Choroid plexus epithelial cell (primary cell): ENCODE results near the gene FOXN4.

Source experiments
- DNase-seq: peaks from one replicate; pipeline ENCODE4 v3.0.0-alpha.2; 2010; ENCODE audit warnings: low read depth
- H3K4me3 ChIP-seq: 2 replicates; pipeline ENCODE4 v1.5.1; 2011; ENCODE audit warnings: low read depth, mild to moderate bottlenecking, control low read depth, low read length, moderate library complexity
- CTCF ChIP-seq: conservative IDR thresholded peaks from 2 replicates; pipeline ENCODE4 v1.5.1; 2011; ENCODE audit warnings: low read depth, mild to moderate bottlenecking, control low read depth, inconsistent platforms, low read length, moderate library complexity

Gene FOXN4

DNA sequence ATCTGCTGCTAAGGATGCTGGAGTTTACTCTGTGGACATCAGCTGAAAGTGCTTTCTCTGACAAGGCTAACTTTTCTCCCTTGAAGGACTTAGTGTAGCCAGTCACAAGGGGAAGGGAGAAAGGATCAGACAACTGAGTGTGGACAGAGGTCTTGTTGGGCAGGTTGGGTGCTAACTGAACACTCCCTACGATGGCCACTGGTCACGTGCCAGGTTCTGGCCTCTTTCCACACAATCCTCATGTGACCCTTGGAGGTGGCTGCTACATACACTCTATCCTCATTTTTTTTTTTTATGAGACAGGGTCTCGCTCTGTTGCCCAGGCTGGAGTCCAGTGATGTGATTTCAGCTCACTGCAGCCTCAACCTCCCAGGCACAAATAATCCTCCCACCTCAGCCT, 39.7 kb downstream of the FOXN4 start:
- TF ChIP-seq CTCF = no peak
- DNase-seq = no peak
- H3K4me3 ChIP-seq = no peak overlapping the region

DNA sequence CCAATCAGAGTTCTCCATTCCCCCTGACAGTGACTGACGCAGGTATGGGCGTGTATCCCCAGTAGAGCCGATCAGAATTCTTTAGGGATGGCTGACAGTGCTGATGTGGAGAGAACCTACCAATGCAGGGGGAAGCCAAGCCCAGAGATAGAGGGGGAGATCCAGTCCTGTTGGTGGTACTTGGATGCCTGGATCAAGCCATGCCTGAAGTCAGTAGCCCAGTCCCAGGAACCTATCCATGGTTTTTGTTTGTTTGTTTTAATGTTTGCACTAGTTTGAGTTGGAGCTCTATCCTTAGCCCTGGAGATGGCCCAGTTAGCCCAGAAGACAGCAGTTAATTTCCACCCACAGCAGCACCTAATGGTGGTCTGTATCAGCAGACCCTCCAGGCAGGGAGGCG, 40.2 kb downstream of the FOXN4 start:
- no peak for DNase-seq
- TF ChIP-seq CTCF = no peak
- H3K4me3 ChIP-seq = no peak overlapping the region

GRCh38 chr12:109267361-109267760, 41.7 kb downstream of the FOXN4 start:
- no peak for TF ChIP-seq CTCF
- no peak for DNase-seq
- H3K4me3 ChIP-seq = no peak overlapping the region

- no peak for DNase-seq
- H3K4me3 ChIP-seq = no peak overlapping the region
- no peak for TF ChIP-seq CTCF
Observed at GRCh38 chr12:109266106-109266879, 42.8 kb downstream of the FOXN4 start.

GRCh38 chr12:109264943-109265650, 44.0 kb downstream of the FOXN4 start:
- no peak for DNase-seq
- TF ChIP-seq CTCF = no peak
- H3K4me3 ChIP-seq = no peak overlapping the region

GRCh38 chr12:109264095-109264942, 44.8 kb downstream of the FOXN4 start:
- no peak overlapping the region for H3K4me3 ChIP-seq
- DNase-seq = peak; percentile 71
- TF ChIP-seq CTCF = peak; percentile 86
